HG02642 (cell line): ENCODE results near the gene CADPS2.
"Not testable (repeated sequence)": the region's sequence is repeated elsewhere in the genome, so short reads cannot be mapped to it uniquely, and the experiment has no call there.

Source experiments
- ATAC-seq: cut with Tn5 transposase; IDR thresholded peaks from one replicate; pipeline ENCODE4 v1.9.1; 2021; ENCODE audit warnings: mild to moderate bottlenecking; ENCODE audit not compliant: unreplicated experiment, poor library complexity

Gene CADPS2

DNA sequence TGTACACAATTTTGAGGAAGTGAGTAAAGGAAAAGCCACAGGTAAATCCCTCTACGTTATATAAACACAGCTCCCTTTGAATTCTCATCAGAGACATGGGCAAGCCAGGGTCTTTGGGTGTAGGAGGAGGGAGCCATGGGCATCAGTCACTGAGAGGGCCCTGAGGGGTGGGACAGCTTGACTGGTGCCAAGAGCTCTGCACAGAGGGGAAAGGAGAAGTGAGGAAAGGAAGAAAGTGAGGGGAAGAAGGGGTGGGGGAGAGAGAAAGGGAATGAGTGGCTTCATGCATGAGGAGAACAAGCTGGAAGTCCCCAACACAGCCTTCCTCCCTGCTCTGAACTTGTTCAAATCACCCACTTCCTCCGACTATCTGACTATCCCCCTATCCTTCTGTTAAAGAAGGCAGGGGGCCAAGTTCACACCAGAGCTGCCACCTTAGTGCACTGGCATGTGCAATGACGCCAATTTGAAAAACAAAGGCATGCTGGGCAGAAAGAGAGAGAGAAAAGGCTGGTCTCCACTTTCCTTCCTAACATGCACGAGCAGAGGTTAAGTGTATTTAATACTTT, 167.2 kb downstream of the CADPS2 start:
- no peak for ATAC-seq

- no peak for ATAC-seq
Measured at GRCh38 chr7:122717356-122718089, 168.7 kb downstream of the CADPS2 start.

DNA sequence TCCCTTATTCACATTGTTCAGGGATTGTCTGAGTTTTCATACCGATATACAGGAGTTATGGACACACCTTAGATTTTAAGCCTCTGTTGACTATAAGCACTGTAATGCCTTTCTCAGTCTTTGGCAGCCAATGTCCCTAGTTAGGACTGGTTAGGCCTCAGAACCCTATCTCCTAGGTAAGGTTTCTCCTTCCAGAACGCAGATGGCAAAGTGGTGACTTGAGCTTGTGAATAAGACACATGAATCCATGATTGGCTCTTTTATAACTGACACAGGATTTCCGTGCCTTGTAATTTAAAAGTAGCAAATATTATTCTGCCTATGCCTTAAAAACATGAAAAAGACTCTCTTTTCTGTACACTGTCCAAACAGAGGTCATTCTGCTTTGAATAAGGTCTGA, 171.1 kb downstream of the CADPS2 start:
- no peak for ATAC-seq

DNA sequence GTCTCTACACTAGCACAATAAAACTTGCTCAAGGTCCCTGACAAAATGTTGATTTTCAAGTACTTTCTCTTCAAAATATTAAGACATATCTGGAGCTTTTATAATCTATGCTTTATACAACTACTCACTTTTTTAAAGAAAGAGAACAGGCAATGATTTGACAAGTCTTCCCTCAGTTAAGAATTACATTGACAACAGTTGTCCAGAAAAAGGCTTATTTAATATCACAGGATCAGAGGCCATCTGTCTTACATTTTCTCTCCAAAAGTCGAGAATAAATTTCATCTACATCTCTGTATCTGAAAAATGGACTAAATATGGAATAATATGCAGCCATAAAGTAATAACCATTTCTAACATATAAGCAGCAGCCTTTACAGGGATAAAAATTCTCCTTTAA, 175.3 kb downstream of the CADPS2 start:
- no peak for ATAC-seq

GRCh38 chr7:122709930-122710646, 176.2 kb downstream of the CADPS2 start:
- ATAC-seq, result no peak

GRCh38 chr7:122706836-122707235, 179.4 kb downstream of the CADPS2 start:
- ATAC-seq, result no peak

DNA sequence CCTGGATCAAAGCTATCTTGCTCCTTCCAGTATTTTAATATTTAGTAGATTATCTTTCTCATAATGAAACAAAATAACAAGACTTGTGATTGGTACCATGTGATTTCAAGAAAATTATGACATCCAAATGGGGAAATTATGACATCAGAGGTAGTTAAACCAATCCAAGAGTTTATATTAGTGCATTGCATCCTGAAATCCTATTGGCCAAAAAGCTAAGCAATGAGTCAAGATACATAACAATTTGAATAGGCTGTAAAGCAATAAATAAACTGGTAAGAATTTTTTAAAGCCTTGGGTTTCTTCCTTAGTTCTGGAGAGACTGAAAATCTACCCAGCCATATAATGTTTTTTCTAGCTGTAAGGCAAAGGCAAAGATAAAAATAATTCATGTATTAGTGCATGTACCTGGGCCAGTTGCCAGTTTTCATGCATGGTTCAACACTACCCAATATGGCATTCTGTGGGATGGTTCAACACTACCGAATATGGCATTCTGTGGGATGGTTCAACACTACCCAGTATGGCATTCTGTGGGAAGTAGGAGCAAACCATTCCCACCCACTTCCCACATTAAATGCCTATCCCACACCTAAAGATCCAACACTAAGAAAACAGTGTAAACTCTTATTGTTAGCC, 183.3 kb downstream of the CADPS2 start, which contains the start of gene RNF148:
RNF148 (minus strand) TSS at position 51 of the 639 bp plus-strand sequence. CDS start 172 bp downstream, outside the sequence.
- no peak for ATAC-seq

- no peak for ATAC-seq
Measured at GRCh38 chr7:122699017-122699416, 187.2 kb downstream of the CADPS2 start, which contains the start of gene RNF133. RNF133 (minus strand) TSS chr7:122699117; CDS start chr7:122698918, 199 bp downstream.

DNA sequence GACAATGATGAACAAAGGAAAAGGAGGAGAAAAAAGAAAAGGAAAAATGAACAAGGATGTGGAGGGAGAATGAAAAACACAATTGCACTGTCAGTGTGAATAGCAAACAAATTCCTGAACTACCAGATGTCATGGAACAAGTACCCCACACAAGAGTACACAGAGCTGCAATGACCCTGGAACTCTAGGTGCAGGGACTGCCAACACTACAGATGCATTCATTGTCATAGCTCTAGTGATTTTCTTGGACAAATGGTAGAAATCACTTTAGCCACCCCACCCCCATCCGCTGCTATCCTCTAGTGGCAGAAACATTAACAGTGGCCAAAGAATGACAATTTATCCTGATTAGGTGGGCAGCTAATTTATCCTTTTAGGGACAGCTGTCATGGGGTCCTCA, 190.4 kb downstream of the CADPS2 start:
- ATAC-seq, result no peak

DNA sequence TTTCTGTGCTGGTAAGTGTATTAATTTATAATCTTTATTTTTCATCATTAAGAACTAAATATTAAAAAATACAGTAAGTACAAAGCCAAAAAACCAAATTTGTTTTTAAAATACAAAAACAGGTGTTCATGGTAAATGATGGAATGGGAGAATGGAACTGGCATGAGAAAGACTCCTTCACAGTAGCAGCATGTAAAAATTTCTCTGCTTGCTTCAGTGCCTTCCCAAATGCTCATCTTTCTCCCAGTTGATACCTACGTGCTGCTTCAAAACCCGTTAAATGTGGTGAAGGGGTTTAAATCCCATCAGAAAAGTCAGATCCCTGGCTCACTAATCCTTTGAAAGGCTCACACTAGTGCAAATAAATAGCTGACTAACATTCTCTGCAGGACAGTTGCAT, 191.6 kb downstream of the CADPS2 start:
- no peak for ATAC-seq

- ATAC-seq, result no peak
Measured at GRCh38 chr7:122692769-122693309, 193.4 kb downstream of the CADPS2 start.

GRCh38 chr7:122691569-122692235, 194.6 kb downstream of the CADPS2 start:
- no peak for ATAC-seq

DNA sequence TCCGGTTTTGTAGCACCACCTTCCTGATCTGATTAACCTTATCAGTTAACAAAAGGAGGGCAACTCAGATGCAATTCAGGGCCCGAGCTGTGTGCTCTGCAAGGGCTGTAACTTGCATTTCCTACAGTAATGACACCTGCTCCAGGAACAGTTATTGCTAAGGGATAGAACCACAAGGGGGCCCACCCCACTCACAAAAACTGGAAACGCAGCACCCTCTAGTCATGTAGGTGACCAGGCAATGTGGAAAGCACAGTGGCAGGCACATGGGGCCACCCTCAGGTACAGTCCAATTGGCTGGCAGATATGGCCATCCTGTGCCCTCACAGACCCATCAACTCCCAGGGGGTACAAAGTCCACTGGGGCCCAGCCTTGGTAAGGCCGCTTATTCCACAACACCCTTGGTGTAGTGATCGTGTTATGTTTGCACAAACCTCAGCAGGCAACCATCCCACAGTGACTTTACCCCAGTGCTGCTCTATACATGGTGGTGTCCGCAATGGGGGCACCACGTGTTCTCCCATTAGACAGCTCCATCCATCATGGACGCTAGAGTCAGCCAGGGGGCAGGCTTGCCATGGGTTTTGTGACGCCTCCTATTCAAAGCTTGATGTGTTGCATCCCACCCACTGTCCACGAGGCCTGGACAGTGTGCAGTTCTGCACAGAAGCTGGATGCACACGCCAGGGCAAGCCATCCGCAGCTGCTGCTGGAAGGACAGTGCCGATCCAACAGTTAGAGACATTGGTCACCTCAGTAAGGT, 196.7 kb downstream of the CADPS2 start:
- no peak for ATAC-seq

GRCh38 chr7:122688400-122688998, 197.8 kb downstream of the CADPS2 start:
- ATAC-seq, result no peak

- no peak for ATAC-seq
Measured at GRCh38 chr7:122686360-122686878, 199.8 kb downstream of the CADPS2 start.

DNA sequence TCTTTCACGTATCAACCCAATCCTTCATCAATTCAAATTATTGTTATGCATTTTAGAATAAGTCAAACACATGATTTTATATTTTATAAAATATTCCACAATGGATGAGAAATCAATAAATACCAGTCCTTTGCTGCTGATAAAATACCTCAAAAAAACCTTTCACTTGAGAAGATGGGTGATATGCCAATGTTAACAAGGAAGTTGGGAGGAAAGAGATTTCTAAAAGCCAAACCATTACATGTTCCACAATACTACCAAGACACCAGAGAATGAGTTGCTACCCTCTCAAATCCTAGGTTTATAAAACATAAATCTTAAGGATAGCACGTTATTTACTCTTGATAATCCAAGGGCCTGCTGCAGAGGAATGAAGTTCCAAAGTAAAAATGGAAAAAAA, 201.8 kb downstream of the CADPS2 start:
- ATAC-seq, result no peak

- ATAC-seq, result no peak
Measured at GRCh38 chr7:122682815-122683550, 203.3 kb downstream of the CADPS2 start.

GRCh38 chr7:122681186-122681585, 205.1 kb downstream of the CADPS2 start:
- ATAC-seq, result not testable (repeated sequence)
